ENCODE results near the gene IFNA13. TPM values are rescaled to one million over a fixed set of nuclear protein-coding genes. Genes with fewer than 3 reads are reported as not detected.
A peak's percentile ranks its signal among the peaks of the same experiment; 100 is the strongest.

Gene IFNA13
- total and polyA plus RNA-seq, 2 of the 13 experiments (the other 11 are each of a cell fraction or from before 2014, with no cell fraction given) = not detected

- no peak for TF ChIP-seq ZHX2 (IDR thresholded peaks at IDR 0.05; ENCODE audit: low read depth)
- TF ChIP-seq ZHX2 (CRISPR knock-in tag; IDR thresholded peaks at IDR 0.05; ENCODE audit: borderline replicate concordance) = peak; percentile 54; the same call in 1 of the 2 replicates
- peak; percentile 76; the same call in 1 of the 2 replicates for TF ChIP-seq ARID4A (CRISPR knock-in tag; IDR thresholded peaks at IDR 0.05; ENCODE audit: borderline replicate concordance)
- no peak for TF ChIP-seq ZNF337 (CRISPR knock-in tag; IDR thresholded peaks at IDR 0.05; ENCODE audit: borderline replicate concordance, low read depth)
- no peak for TF ChIP-seq HNRNPUL1 (IDR thresholded peaks at IDR 0.05; ENCODE audit: low read depth, low read length)
- 0 out of 2 replicates have a peak, but pooled peaks have one; percentile 21 for TF ChIP-seq ZNF878 (CRISPR knock-in tag; IDR thresholded peaks at IDR 0.05)
- no peak for TF ChIP-seq JARID2 (CRISPR knock-in tag; IDR thresholded peaks at IDR 0.05; ENCODE audit: insufficient replicate concordance)
- no peak for TF ChIP-seq GPN1 (CRISPR knock-in tag; IDR thresholded peaks at IDR 0.05; ENCODE audit: borderline replicate concordance)
- TF ChIP-seq ZBTB2 (CRISPR knock-in tag; IDR thresholded peaks at IDR 0.05; ENCODE audit: low read depth) = no peak
- TF ChIP-seq DBP (CRISPR knock-in tag; IDR thresholded peaks at IDR 0.05; ENCODE audit: not compliant biosample characterization) = no peak
- TF ChIP-seq NBN (conservative IDR thresholded peaks at IDR 0.05) = no peak
- TF ChIP-seq ETV6 (CRISPR knock-in tag; conservative IDR thresholded peaks at IDR 0.05) = no peak
Measured at GRCh38 chr9:21334701-21335632, 32.9 kb downstream of the IFNA13 start, which contains the start of gene KLHL9 (continued).
